GM19351 (cell line): ENCODE data around the gene PABPC3.

Source experiments
- ATAC-seq: cut with Tn5 transposase; IDR thresholded peaks from one replicate; pipeline ENCODE4 v1.9.1; 2021; ENCODE audit warnings: mild to moderate bottlenecking, moderate library complexity; ENCODE audit not compliant: unreplicated experiment

Gene PABPC3

GRCh38 chr13:25110956-25111584 lies 15.1 kb downstream of the PABPC3 start:
- no peak for ATAC-seq

DNA sequence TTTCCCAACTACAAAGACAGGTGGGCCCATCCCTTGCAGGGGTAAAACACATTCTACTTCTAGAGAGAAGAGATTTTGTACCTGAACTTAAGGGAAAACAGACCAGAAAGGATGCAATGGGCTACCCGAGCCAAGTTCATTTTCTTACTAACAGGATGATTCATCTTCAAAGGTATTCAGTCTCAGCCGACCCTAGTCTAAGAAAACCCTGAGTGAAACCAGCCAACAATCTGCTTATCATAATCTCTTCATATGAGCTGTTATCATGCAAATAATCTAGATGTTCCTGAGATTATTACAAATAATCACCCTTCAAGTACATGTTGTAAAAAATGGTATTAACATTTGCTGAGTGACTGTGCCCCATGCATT lies 15.6 kb downstream of the PABPC3 start:
- no peak for ATAC-seq

DNA sequence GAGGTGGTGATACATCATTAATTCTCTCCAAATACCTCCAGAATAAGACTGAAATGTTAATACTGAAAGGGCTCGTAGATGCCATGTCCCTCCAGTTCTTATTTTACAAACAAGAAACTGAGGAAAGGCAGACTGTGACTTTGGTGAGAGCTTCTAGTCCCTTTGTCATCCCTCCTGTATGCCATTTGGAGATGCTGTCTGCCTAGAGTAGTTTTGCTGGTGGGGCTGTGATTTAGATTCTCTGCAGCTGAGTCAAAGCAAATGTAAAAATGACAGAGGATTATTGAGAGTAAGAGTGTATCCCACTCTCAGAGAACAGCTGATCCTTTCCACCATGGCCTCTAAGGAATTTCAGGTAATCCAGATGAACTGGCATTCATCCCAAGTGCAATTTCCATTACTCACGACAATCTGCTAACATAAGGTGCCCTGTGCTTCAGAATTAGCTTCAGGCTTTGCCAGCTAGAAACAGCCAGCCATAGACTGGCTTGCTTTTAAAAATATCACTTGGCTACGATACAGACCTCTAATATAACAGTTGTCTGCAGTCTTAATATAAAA lies 16.8 kb downstream of the PABPC3 start:
- ATAC-seq, result no peak

GRCh38 chr13:25114220-25114619 lies 18.3 kb downstream of the PABPC3 start:
- ATAC-seq, result peak; percentile 78

DNA sequence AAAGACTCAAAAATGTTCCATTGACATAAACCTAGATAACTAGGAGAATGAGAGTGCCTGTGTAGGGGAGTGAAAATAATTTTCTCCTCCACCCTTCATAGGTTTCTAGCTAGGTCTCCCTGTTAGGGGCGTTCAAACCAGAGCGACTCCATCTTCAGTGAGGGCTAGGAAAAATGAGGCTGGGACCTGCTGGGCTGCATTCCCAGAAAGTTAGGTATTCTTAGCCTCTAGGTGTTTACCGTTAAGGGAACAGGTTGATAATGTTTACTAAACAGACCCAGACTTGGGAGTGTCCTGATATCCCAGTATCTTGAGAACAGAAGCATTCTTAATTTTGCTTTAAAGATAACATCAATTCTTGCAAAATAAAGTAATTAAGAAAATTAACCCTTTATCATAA lies 20.1 kb downstream of the PABPC3 start:
- ATAC-seq, result no peak

- ATAC-seq, result no peak
Measured at GRCh38 chr13:25117312-25117711, 21.4 kb downstream of the PABPC3 start.

GRCh38 chr13:25118378-25118905 lies 22.5 kb downstream of the PABPC3 start:
- ATAC-seq, result no peak

- no peak for ATAC-seq
Measured at GRCh38 chr13:25130944-25131343, 35.0 kb downstream of the PABPC3 start.

DNA sequence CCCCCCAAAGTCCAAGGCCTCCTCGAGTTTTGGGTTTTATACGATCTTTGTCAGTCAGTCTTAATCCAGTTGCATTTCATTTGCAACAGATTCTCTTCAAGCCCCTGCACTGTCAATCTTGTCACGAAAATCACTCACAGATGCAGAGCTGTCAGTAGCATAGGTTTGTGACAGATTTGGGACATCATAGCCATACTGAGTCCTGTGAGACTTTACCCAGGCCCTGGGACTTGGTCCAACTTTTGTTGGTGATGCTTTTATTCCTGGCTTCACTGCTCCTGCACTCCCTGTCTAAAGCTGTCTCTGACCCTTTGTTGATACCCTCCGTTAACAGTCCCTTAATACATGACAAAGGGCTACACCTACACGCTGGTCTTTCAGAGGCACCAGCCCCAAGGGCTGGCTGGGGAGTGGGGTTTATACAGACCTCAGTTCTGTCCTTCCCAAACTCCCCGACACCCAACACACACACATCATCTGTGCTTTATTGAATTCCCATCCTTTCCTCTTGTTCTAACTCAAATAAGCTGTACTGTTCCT lies 36.0 kb downstream of the PABPC3 start:
- ATAC-seq, result no peak

- no peak for ATAC-seq
Measured at GRCh38 chr13:25132751-25133390, 36.9 kb downstream of the PABPC3 start.

DNA sequence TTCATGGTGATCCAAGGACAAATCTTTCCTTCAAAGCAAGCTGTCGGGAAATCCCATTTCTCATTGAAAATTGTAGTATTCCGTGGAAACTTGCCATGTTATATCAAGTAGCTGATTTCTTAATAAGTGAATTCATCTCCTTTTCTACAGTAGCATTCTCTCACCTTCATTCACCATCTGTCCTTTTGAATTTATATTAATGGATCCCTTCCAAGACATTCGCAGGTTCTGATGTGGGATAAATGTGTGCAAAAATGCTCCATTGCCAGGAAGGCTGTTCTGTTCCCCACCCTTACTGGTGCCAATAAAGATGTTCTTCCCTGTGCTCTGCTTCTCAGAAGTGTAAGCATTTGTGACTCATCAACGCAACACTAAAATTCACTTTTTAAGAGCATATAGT lies 40.0 kb downstream of the PABPC3 start:
- ATAC-seq, result no peak

DNA sequence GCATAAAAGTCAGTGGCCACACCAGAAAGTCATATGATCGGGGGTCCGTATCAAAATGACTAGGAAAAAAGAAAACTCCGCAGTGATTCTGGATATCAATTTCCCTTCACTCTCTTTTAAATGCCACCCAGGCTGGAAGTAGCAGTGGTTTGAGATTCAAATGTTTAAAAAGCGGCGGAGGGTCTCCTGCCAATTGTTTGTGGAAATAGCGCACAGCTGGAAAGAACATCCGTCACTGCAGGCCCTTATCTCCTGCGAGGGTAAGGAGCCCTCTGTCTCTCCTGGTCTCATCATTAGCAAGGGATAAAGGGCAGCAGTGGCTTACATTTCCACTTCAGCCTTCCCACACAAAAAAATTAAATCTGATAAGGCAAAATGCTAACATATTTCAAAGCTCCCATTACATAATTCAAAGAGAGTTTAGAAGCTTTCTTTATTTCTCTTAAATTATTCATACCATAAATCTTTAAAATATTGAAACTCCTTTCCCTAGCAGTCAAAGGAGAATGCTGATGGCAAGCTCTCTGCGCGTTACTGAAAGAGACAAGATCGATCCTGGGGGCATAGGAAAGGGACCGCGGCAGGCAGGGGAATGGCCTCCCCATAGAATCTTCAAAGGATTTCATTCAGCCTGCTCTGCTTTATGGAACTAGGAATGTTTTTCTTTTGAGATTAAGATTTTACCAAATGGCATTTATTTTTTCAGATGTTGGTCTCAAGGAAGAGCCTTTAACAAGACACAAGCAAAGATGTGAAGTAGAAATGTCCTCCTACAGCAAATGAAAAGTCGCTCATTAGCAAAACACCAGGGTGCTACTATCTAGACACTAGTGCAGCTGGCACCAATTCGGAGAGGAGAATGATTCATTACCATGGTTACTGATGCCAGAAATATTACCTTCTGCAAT lies 41.2 kb downstream of the PABPC3 start:
- ATAC-seq, result no peak

DNA sequence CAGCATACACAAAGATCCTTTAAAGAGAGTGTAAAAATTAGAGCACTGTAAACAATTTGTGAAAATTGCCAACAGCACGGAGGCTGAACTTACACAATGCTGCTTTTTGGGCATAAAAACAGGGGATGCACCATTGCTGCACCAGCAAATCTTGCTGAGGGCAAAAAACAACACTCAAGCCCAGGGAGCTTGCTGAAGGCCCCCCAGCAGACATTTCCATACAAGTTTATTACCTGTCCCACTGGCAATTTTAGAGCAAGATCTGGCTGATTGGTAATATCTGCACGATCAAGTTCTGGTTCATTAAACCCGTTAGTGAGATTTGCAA lies 41.8 kb downstream of the PABPC3 start:
- no peak for ATAC-seq

DNA sequence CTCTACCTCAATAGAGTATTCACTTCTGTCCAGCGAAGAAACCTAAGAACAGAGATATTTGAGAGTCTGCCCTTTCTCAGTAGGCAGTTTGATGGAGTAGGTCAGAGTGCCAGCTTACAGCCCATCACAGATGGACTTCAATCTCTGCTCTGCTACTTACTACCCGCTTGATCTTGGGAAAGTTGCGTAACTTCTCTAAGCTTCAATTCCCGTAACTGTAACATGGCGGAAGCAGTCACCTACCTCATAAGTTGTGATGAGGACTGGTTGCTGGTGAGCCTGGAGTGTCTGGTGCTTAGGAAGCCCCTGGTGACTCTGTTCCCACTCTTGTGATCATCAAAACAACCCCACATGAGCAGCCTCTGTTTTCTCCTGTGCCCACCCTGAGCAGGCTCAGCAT lies 45.1 kb downstream of the PABPC3 start:
- no peak for ATAC-seq

GRCh38 chr13:25143706-25144105 lies 47.8 kb downstream of the PABPC3 start:
- no peak for ATAC-seq

GRCh38 chr13:25147638-25148401 lies 51.9 kb downstream of the PABPC3 start:
- peak; percentile 92 for ATAC-seq

DNA sequence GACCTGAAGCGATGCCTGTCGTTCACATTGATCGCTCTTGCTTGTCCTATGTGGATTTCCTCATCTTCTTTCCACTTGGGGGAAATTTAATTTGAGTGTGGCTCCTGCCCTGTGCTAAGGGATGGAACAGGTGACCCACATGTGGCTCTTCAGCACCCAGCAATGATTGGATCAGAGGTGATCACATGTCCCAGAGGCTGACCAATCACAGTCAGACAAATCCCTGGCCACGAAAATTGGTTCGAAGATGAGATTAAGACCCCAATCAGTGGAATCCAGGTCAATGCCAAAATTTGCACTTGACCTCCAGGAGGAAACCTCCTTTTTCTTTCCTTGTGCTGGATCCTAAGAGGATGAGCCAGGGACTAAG lies 52.5 kb downstream of the PABPC3 start:
- peak; percentile 11 for ATAC-seq
